Measurements from ENCODE around the gene PMM2. TPM values are rescaled to one million over a fixed set of nuclear protein-coding genes. Genes with fewer than 3 reads are reported as not detected.

Gene PMM2
- total RNA-seq, 4 donors from 2014 or later, result 26.2 to 114 (median 58.5) TPM

DNA sequence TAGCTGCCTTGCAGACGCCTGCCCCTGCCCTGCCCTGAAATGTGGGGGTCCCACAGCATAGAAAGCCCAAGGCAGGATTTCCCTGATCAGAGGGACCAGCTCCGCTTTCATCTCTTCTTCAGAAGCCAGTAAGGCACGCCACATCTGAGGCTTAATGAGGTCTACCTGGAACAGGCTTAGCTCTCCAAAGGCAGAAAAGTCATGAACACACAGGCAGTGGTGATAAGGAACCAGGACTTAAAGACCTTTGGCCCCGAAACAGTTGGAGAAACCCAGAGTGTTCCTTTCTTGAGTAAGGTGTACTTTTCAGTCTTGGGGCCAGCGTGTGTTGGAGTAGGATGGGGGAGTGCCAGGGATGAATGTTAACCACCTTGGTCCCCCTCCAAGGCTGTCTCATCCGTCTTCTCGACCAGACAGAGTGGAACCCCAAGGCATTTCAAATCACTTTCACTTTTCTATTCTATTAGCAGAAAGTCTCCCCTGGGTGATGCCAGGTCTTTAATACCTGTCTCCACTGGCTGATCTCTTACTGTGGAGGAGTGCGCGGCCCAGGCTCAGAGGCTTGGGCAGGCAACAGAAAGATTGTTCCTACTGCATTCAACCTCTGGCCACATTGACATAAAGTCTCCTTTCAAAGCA lies 44.1 kb upstream of the PMM2 start:
- intact Hi-C loops (cut with DNase I; ENCODE audit: low total_unique reads), result no loop called here
- WGBS, 2 donors (ENCODE audit: low coverage in 1 of 2), result 67 to 100% methylated on average over 2 to 9 of the region's 9 CpGs
- DNase-seq, result no peak
- Histone ChIP-seq H3K9me3 (no peaks in the 10 kb centered on the region), H3K27me3 (no peaks in the 10 kb centered on the region), H3K36me3 (no peaks in the 10 kb centered on the region), H3K4me1 (no peaks in the 10 kb centered on the region), H3K27ac (no peak overlapping the region), H3K4me3 (no peak overlapping the region)
- in situ Hi-C loops (cut with MboI; ENCODE audit: low pct_ligation_motif_present in 1 of 4, low pct_unique_long_range_greater_than_20kb in 1 of 4, low sequenced_read_pairs in 3 of 4), result no loop called here
- TF ChIP-seq, protein P1, sequence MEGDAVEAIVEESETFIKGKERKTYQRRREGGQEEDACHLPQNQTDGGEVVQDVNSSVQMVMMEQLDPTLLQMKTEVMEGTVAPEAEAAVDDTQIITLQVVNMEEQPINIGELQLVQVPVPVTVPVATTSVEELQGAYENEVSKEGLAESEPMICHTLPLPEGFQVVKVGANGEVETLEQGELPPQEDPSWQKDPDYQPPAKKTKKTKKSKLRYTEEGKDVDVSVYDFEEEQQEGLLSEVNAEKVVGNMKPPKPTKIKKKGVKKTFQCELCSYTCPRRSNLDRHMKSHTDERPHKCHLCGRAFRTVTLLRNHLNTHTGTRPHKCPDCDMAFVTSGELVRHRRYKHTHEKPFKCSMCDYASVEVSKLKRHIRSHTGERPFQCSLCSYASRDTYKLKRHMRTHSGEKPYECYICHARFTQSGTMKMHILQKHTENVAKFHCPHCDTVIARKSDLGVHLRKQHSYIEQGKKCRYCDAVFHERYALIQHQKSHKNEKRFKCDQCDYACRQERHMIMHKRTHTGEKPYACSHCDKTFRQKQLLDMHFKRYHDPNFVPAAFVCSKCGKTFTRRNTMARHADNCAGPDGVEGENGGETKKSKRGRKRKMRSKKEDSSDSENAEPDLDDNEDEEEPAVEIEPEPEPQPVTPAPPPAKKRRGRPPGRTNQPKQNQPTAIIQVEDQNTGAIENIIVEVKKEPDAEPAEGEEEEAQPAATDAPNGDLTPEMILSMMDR (IDR thresholded peaks at IDR 0.05), result no peak
- TF ChIP-seq POLR2A (IDR thresholded peaks at IDR 0.05) (no peak), POLR2AphosphoS5 (IDR thresholded peaks at IDR 0.05) (no peak), EP300 (IDR thresholded peaks at IDR 0.05; ENCODE audit: low read depth) (no peak)

DNA sequence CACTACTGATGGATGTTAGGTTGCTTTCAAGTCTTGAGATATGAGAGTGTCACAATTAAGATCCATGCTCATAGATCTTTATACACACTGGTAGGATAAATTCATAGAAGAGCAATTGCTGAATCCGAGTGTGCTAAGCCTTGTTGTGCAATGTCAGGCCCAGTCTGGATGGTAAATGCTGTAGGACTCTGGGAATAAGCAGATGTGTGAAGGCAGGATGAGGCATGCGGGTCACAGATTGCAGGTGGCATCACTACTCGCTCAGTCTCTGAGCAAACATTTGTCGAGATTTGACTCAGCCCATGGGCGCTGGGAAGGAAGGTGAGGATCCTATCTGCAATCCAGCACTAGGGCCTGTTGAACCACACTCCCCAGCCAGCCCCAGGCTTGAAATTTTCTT lies 40.9 kb upstream of the PMM2 start:
- in situ Hi-C loops (cut with MboI; ENCODE audit: low pct_ligation_motif_present in 1 of 4, low pct_unique_long_range_greater_than_20kb in 1 of 4, low sequenced_read_pairs in 3 of 4) (no loop called here), intact Hi-C loops (cut with DNase I; ENCODE audit: low total_unique reads) (no loop called here)
- no peak overlapping the region for H3K4me3 ChIP-seq
- no peaks in the 10 kb centered on the region for H3K4me1 ChIP-seq
- H3K9me3 ChIP-seq, result no peaks in the 10 kb centered on the region
- no peaks in the 10 kb centered on the region for H3K36me3 ChIP-seq
- DNase-seq, result no peak
- H3K27me3 ChIP-seq, result no peaks in the 10 kb centered on the region
- TF ChIP-seq POLR2A (IDR thresholded peaks at IDR 0.05) (no peak), POLR2AphosphoS5 (IDR thresholded peaks at IDR 0.05) (no peak), EP300 (IDR thresholded peaks at IDR 0.05; ENCODE audit: low read depth) (no peak)
- TF ChIP-seq, protein P1 (IDR thresholded peaks at IDR 0.05), result no peak
- WGBS, 2 donors (ENCODE audit: low coverage in 1 of 2), result 91% methylated on average over 5 of the region's 5 CpGs; no CpG with 5 or more reads in 1 of the 2 donors
- no peak overlapping the region for H3K27ac ChIP-seq

DNA sequence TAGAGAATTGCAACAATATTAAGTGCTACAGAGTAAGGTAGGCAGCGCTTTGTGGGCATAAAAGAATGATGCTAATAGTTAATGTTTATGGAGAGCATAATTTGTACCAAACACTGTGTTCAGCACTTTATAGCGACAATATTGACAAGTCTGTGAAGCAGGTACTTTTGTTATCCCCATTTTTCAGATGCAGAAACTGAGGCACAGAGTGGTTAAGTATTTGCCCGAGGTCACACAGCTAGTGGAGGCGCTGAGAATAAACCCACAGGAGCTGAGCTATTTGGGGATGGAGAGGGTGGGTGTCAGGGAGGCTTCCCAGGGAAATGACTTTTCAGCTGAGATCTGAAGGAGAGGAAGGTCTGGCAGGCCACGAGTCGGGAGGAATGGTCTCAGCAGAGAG lies 39.6 kb upstream of the PMM2 start:
- TF ChIP-seq, protein P1 (IDR thresholded peaks at IDR 0.05), result no peak
- TF ChIP-seq POLR2A (IDR thresholded peaks at IDR 0.05) (no peak), EP300 (IDR thresholded peaks at IDR 0.05; ENCODE audit: low read depth) (no peak), POLR2AphosphoS5 (IDR thresholded peaks at IDR 0.05) (no peak)
- in situ Hi-C loops (cut with MboI; ENCODE audit: low pct_ligation_motif_present in 1 of 4, low pct_unique_long_range_greater_than_20kb in 1 of 4, low sequenced_read_pairs in 3 of 4), result no loop called here
- Histone ChIP-seq H3K4me1 (no peaks in the 10 kb centered on the region), H3K27ac (no peak overlapping the region), H3K4me3 (no peak overlapping the region), H3K36me3 (no peaks in the 10 kb centered on the region), H3K27me3 (no peaks in the 10 kb centered on the region), H3K9me3 (no peaks in the 10 kb centered on the region)
- intact Hi-C loops (cut with DNase I; ENCODE audit: low total_unique reads), result no loop called here
- DNase-seq, result no peak
- WGBS, 2 donors (ENCODE audit: low coverage in 1 of 2), result 91 to 98% methylated on average over 4 to 6 of the region's 6 CpGs

DNA sequence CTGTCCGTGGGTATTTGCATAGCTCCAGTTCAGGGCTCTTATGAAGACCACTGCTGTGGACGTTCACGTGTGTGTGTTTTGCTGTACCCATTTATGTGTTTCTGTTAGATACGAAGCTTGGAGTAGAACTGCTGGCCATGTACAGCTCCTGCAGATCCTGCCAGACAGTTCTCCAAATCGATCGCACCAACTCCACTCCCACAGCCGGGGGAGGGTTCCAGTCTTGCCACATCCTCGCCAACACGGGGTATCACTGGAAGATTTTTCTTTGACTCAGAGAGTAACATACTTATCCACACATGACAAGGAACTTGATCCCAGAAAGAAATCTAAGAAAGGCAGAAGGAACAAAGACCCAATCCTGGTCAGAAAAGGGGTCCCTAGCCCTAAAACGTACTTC lies 37.6 kb upstream of the PMM2 start:
- H3K27ac ChIP-seq, result no peak overlapping the region
- H3K27me3 ChIP-seq, result no peaks in the 10 kb centered on the region
- 87 to 100% methylated on average over 1 to 10 of the region's 10 CpGs for WGBS, 2 donors (ENCODE audit: low coverage in 1 of 2)
- H3K4me3 ChIP-seq, result no peak overlapping the region
- H3K9me3 ChIP-seq, result no peaks in the 10 kb centered on the region
- intact Hi-C loops (cut with DNase I; ENCODE audit: low total_unique reads), result no loop called here
- TF ChIP-seq, protein P1 (IDR thresholded peaks at IDR 0.05), result no peak
- TF ChIP-seq EP300 (IDR thresholded peaks at IDR 0.05; ENCODE audit: low read depth), result no peak
- TF ChIP-seq POLR2AphosphoS5 (IDR thresholded peaks at IDR 0.05), result no peak
- no peak for TF ChIP-seq POLR2A (IDR thresholded peaks at IDR 0.05)
- H3K36me3 ChIP-seq, result no peaks in the 10 kb centered on the region
- DNase-seq, result no peak
- H3K4me1 ChIP-seq, result no peaks in the 10 kb centered on the region
- in situ Hi-C loops (cut with MboI; ENCODE audit: low pct_ligation_motif_present in 1 of 4, low pct_unique_long_range_greater_than_20kb in 1 of 4, low sequenced_read_pairs in 3 of 4), result no loop called here

Measured in transverse colon (tissue), 4 donors.